Liver (tissue), 9 donors: Measurements from ENCODE around the gene SLCO4A1. TPM values are rescaled to one million over a fixed set of nuclear protein-coding genes. Genes with fewer than 3 reads are reported as not detected.

Experiments
- DNase-seq: peaks from one replicate; pipeline ENCODE4 v3.0.0-alpha.2; 2017; ENCODE audit warnings: low spot score
- H3K27ac ChIP-seq, 2 donors: one replicate each; pipeline ENCODE4 v1.7.0; 2013; ENCODE audit warnings: inconsistent platforms in 2 of 2, low read length in 2 of 2, control low read depth in 1 of 2, low read depth in 1 of 2, mild to moderate bottlenecking in 1 of 2
- H3K27me3 ChIP-seq, 4 donors: one replicate each; pipeline versions ENCODE4 v1.6.1 to v1.7.0; 2013; ENCODE audit warnings: low read length in 3 of 4, inconsistent platforms in 1 of 4, mild to moderate bottlenecking in 1 of 4, moderate library complexity in 1 of 4; ENCODE audit not compliant: control insufficient read depth in 4 of 4, insufficient read depth in 4 of 4
- H3K36me3 ChIP-seq, 4 donors: one replicate each; pipeline versions ENCODE4 v1.6.1 to v1.7.0; 2013; ENCODE audit warnings: low read length in 3 of 4, mild to moderate bottlenecking in 3 of 4, low read depth in 1 of 4, moderate library complexity in 1 of 4; ENCODE audit not compliant: control insufficient read depth in 4 of 4, insufficient read depth in 3 of 4
- H3K4me1 ChIP-seq, 4 donors: one replicate each; pipeline versions ENCODE4 v1.6.1 to v1.7.0; 2013; ENCODE audit warnings: low read length in 3 of 4, mild to moderate bottlenecking in 3 of 4, moderate library complexity in 1 of 4; ENCODE audit not compliant: control insufficient read depth in 4 of 4, insufficient read depth in 4 of 4
- H3K4me3 ChIP-seq, 3 donors: one replicate each; pipeline versions ENCODE4 v1.6.1 to v1.7.0; 2013; ENCODE audit warnings: low read length in 3 of 3, control low read depth in 1 of 3, low read depth in 1 of 3, mild to moderate bottlenecking in 1 of 3
- H3K9ac ChIP-seq, 2 donors: one replicate each; pipeline ENCODE4 v1.7.0; 2013; ENCODE audit warnings: low read length in 2 of 2, mild to moderate bottlenecking in 2 of 2, moderate library complexity in 2 of 2, control low read depth in 1 of 2, low read depth in 1 of 2
- H3K9me3 ChIP-seq, 4 donors: one replicate each; pipeline versions ENCODE4 v1.6.1 to v1.7.0; 2013; ENCODE audit warnings: low read length in 3 of 4; ENCODE audit not compliant: control insufficient read depth in 4 of 4
- ATF3 ChIP-seq: IDR thresholded peaks from 2 replicates; pipeline ENCODE4 v1.6.1; 2016; ENCODE audit warnings: antibody characterized with exemption
- CTCF ChIP-seq: fragments of 150-350 bp; IDR thresholded peaks from 2 replicates; pipeline ENCODE4 v1.5.1; 2017; ENCODE audit warnings: improper control_type of control experiment, low read depth, low read length; ENCODE audit not compliant: missing input control
- EGR1 ChIP-seq, 2 donors: IDR thresholded peaks; 2 replicates each; pipeline ENCODE4 v1.6.1; 2016 to 2018; ENCODE audit warnings: antibody characterized with exemption in 2 of 2, low read depth in 2 of 2
- FOXA1 ChIP-seq: IDR thresholded peaks from 2 replicates; pipeline ENCODE4 v1.6.1; 2016; ENCODE audit warnings: antibody characterized with exemption
- FOXA2 ChIP-seq: IDR thresholded peaks from 2 replicates; pipeline ENCODE4 v1.6.1; 2016; ENCODE audit warnings: antibody characterized with exemption
- GABPA ChIP-seq, 2 donors: IDR thresholded peaks in 1 of 2; conservative IDR thresholded peaks in 1 of 2; 2 replicates each; pipeline ENCODE4 v1.6.1; 2016; ENCODE audit warnings: antibody characterized with exemption in 2 of 2, mild to moderate bottlenecking in 1 of 2, moderate library complexity in 1 of 2
- HNF4A ChIP-seq, 2 donors: conservative IDR thresholded peaks; 2 replicates each; pipeline ENCODE4 v1.6.1; 2016; ENCODE audit warnings: antibody characterized with exemption in 2 of 2, mild to moderate bottlenecking in 2 of 2
- HNF4G ChIP-seq: IDR thresholded peaks from 2 replicates; pipeline ENCODE4 v1.6.1; 2016; ENCODE audit warnings: antibody characterized with exemption
- JUND ChIP-seq, 2 donors: IDR thresholded peaks; 2 replicates each; pipeline ENCODE4 v1.6.1; 2016; ENCODE audit warnings: antibody characterized with exemption in 2 of 2
- NR2F2 ChIP-seq: IDR thresholded peaks from 2 replicates; pipeline ENCODE4 v1.6.1; 2016; ENCODE audit warnings: antibody characterized with exemption
- RAD21 ChIP-seq, 2 donors: IDR thresholded peaks; 2 replicates each; pipeline ENCODE4 v1.6.1; 2016; ENCODE audit warnings: antibody characterized with exemption in 2 of 2, mild to moderate bottlenecking in 2 of 2
- RXRA ChIP-seq, 2 donors: IDR thresholded peaks; 2 replicates each; pipeline ENCODE4 v1.6.1; 2017 to 2018; ENCODE audit warnings: antibody characterized with exemption in 2 of 2, mild to moderate bottlenecking in 1 of 2
- SP1 ChIP-seq: IDR thresholded peaks from 2 replicates; pipeline ENCODE4 v1.6.1; 2018; ENCODE audit warnings: antibody characterized with exemption, mild to moderate bottlenecking
- TAF1 ChIP-seq: conservative IDR thresholded peaks from 2 replicates; pipeline ENCODE4 v1.6.1; 2016; ENCODE audit warnings: antibody characterized with exemption, mild to moderate bottlenecking
- ZBTB33 ChIP-seq: IDR thresholded peaks from 2 replicates; pipeline ENCODE4 v1.6.1; 2016; ENCODE audit warnings: antibody characterized with exemption
- WGBS: extraction: QIAGEN DNeasy Blood & Tissue Kit; methylation state at CpG from one replicate; pipeline ENCODE4 v1.1.7; 2013; 5-methylcytosine and 5-hydroxymethylcytosine counted together
- polyA plus RNA-seq, 2 donors: library from polyadenylated mRNA; stranded (reverse) in 1 of 2; unstranded in 1 of 2; fragments of 200-250 nt in 1 of 2; fragments of >200 nt in 1 of 2; fragmentation: Nextera tagmentation in 1 of 2; extraction: Ambion mirVana in 1 of 2; gene quantifications; one replicate each; pipeline versions ENCODE4 v1.2.1 to v1.2.3, GENCODE V29; 2013 to 2015
- total RNA-seq, 2 donors: library from RNA; depleted of rRNA; stranded (reverse); fragments of >200 nt; gene quantifications; one replicate each; pipeline ENCODE4 v1.2.3, GENCODE V29; 2014
- TF ChIP-seq, protein P1 (sequence below): IDR thresholded peaks from 2 replicates; pipeline ENCODE4 v1.6.1; 2016; ENCODE audit warnings: antibody characterized with exemption
- donor health status: healthy.
- donor health status: healthy.
- donor health status: healthy.
- donor health status: healthy.
- donor health status: healthy.

Gene SLCO4A1
- total and polyA plus RNA-seq, 4 donors: 1.3 to 4.3 (median 2.6) TPM

- no peak for TF ChIP-seq JUND (IDR thresholded peaks at IDR 0.05)
- no peak for TF ChIP-seq ATF3
- TF ChIP-seq FOXA2: no peak
- TF ChIP-seq, protein P1, sequence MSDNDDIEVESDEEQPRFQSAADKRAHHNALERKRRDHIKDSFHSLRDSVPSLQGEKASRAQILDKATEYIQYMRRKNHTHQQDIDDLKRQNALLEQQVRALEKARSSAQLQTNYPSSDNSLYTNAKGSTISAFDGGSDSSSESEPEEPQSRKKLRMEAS: no peak
- no peak for TF ChIP-seq RXRA (IDR thresholded peaks at IDR 0.05)
- TF ChIP-seq FOXA1: no peak
- no peak for TF ChIP-seq EGR1 (IDR thresholded peaks at IDR 0.05; ENCODE audit: low read depth in 2 of 2)
- TF ChIP-seq TAF1: no peak
- TF ChIP-seq GABPA (IDR thresholded peaks at IDR 0.05 in 1 of 2, conservative IDR thresholded peaks at IDR 0.05 in 1 of 2): no peak
- DNase-seq: no peak
- Histone ChIP-seq H3K36me3 (no peaks in the 10 kb centered on the region), H3K9me3 (no peaks in the 10 kb centered on the region), H3K4me3 (no peak overlapping the region), H3K27ac (no peak overlapping the region), H3K27me3 (no peaks in the 10 kb centered on the region), H3K4me1 (no peaks in the 10 kb centered on the region), H3K9ac (no peak overlapping the region)
- 85% methylated on average over 16 of the region's 16 CpGs for WGBS
Measured at GRCh38 chr20:62635852-62636251, 6.5 kb upstream of the SLCO4A1 start.

- peaks cover 0 to 1% (median 0%) of the 10 kb centered on the region in 4 donors for H3K27me3 ChIP-seq
- DNase-seq: no peak
- no peak for TF ChIP-seq ZBTB33
- no peak for TF ChIP-seq HNF4G
- no peak for TF ChIP-seq JUND (IDR thresholded peaks at IDR 0.05)
- no peak for TF ChIP-seq ATF3
- TF ChIP-seq CTCF: no peak
- no peak for TF ChIP-seq SP1
- TF ChIP-seq, protein P1: no peak
Measured at GRCh38 chr20:62636446-62636845, 5.9 kb upstream of the SLCO4A1 start.

DNA sequence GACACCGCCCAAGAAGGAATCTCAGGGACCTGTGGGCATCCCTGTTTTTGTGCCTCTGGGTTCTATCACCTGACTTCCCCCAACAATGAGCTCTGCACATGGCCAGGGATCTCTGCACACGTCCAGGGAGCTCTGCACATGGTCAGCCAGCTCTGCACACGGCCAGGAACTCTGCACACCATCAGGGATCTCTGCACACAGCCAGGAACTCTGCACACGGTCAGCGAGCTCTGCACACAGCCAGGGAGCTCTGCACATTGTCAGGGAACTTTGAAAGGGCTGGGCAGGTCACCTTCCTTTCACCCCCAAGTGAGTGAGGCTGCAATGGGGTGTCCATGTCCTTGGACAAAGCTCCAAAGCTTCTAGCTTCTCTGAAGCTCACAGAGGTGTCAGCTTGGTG is 5.2 kb upstream of the SLCO4A1 start:
- no peak overlapping the region for H3K9ac ChIP-seq
- no peaks in the 10 kb centered on the region for H3K9me3 ChIP-seq
- H3K4me1 ChIP-seq: peaks cover 0 to 8% (median 5%) of the 10 kb centered on the region in 4 donors
- no peak for DNase-seq
- H3K4me3 ChIP-seq: no peak overlapping the region
- H3K27ac ChIP-seq: no peak overlapping the region
- no peak for TF ChIP-seq NR2F2
- TF ChIP-seq GABPA (IDR thresholded peaks at IDR 0.05 in 1 of 2, conservative IDR thresholded peaks at IDR 0.05 in 1 of 2): no peak
- no peak for TF ChIP-seq RAD21 (IDR thresholded peaks at IDR 0.05)
- TF ChIP-seq HNF4A (conservative IDR thresholded peaks at IDR 0.05): no peak
- TF ChIP-seq ATF3: no peak
- TF ChIP-seq SP1: no peak
- TF ChIP-seq, protein P1: no peak
- no peak for TF ChIP-seq EGR1 (IDR thresholded peaks at IDR 0.05; ENCODE audit: low read depth in 2 of 2)
- TF ChIP-seq JUND (IDR thresholded peaks at IDR 0.05): no peak
- no peak for TF ChIP-seq RXRA (IDR thresholded peaks at IDR 0.05)
- TF ChIP-seq FOXA1: no peak
- TF ChIP-seq ZBTB33: no peak
- 75% methylated on average over 5 of the region's 5 CpGs for WGBS
- peaks cover 0 to 2% (median 0%) of the 10 kb centered on the region in 4 donors for H3K27me3 ChIP-seq
- no peaks in the 10 kb centered on the region for H3K36me3 ChIP-seq

More at GRCh38 chr20:62636446-62636845, 5.9 kb upstream of the SLCO4A1 start:
- H3K9ac ChIP-seq: no peak overlapping the region
- H3K36me3 ChIP-seq: no peaks in the 10 kb centered on the region
- H3K4me1 ChIP-seq: peaks cover 0 to 1% (median under 1%) of the 10 kb centered on the region in 4 donors
- H3K4me3 ChIP-seq: no peak overlapping the region
- 63% methylated on average over 16 of the region's 16 CpGs for WGBS
- H3K27ac ChIP-seq: no peak overlapping the region
- H3K9me3 ChIP-seq: no peaks in the 10 kb centered on the region
